PC-3 (cell line): Measurements from ENCODE around the gene FTHL17.

Experiments used
- CTCF ChIP-seq: fragments of 300-600 bp; sonication (generic); conservative IDR thresholded peaks from 2 replicates; pipeline ENCODE4 v1.5.1; 2017; ENCODE audit warnings: antibody characterized with exemption, low read depth, mild to moderate bottlenecking, low read length
- EZH2 ChIP-seq: fragments of 300-600 bp; sonication (generic); IDR thresholded peaks from one replicate; pipeline ENCODE4 v1.6.1; 2017; ENCODE audit warnings: antibody characterized with exemption, mild to moderate bottlenecking, low read length; ENCODE audit not compliant: unreplicated experiment
- EZH2phosphoT487 ChIP-seq: fragments of 300-600 bp; sonication (generic); IDR thresholded peaks from 2 replicates; pipeline ENCODE4 v1.6.1; 2018; ENCODE audit warnings: mild to moderate bottlenecking, antibody characterized with exemption, low read length, borderline replicate concordance

- TF ChIP-seq CTCF (no peak), EZH2 (no peak), EZH2phosphoT487 (no peak)
Measured at GRCh38 chrX:31061091-31061490, 10.8 kb downstream of the FTHL17 start.
